Astrocyte of the cerebellum (primary cell): ENCODE data around the gene TBC1D10A.
A peak's percentile ranks its signal among the peaks of the same experiment; 100 is the strongest.

Experiments used
- DNase-seq: peaks from one replicate; pipeline ENCODE4 v3.0.0-alpha.2; 2011; ENCODE audit warnings: low read depth
- H3K4me3 ChIP-seq: 2 replicates; pipeline ENCODE4 v1.5.1; 2011; ENCODE audit warnings: mild to moderate bottlenecking, low read depth, low read length, moderate library complexity
- CTCF ChIP-seq: IDR thresholded peaks from 2 replicates; pipeline ENCODE4 v1.5.1; 2012; ENCODE audit warnings: low read length, low read depth, moderate library complexity, mild to moderate bottlenecking; ENCODE audit errors: missing control alignments
- in situ Hi-C: cut with HindIII; loops from 2 replicates; pipeline ENCODE4 v1.10.0; 2017; ENCODE audit warnings: low sequenced_read_pairs

The TBC1D10A gene

GRCh38 chr22:30328466-30329049 lies 1.8 kb upstream of the TBC1D10A start:
- TF ChIP-seq CTCF: no peak
- no peak overlapping the region for H3K4me3 ChIP-seq
- DNase-seq: no peak
- in situ Hi-C loops: loop anchor here (5.0 kb wide), 1 partner anchor 46 kb away; no protein-coding TSS in a partner anchor

DNA sequence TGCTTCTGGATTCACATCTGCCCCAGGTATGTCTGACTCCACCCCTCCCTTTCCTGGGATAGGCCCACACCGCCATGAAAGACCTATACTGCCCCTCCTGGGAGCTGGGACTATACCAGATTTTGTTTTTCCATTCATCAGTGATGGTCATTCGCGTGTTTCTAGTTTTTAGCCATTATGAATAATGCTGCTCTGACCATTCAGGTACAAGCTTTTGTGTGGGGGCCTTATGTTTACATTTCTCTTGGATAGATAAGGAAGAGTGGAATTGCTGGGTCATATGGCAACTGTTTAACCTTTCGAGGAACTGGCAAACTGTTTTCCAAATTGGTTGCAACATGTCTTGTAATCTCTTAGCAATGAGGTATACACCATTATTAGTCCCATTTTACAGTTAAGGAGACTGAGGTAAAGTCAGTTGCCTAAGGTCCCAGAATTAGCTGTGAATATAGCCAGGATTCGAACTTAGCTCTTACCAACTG lies 1.2 kb upstream of the TBC1D10A start:
- TF ChIP-seq CTCF: peak; percentile 18

DNA sequence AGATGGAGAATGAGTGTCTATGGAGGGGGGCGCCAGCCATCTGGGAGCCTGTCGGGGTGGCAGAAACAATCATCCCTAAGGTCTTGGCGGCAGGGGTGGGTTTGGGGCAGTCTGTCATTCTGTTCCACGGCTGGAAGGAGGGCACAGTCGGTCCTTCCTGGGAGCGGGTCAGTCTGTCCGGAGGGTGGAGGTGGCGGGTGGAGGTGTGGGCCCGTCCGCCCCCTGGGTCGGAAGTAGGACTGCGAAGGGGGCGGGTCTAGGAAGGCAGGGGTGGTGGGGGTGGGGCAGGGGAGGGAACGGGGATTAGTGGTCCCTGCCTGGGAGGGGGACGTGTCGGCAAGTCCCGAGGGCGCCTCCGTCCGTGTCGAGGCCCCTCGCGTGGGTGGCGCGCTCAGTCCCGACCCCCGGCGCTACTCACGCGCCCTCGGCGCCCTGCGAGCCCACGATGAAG lies 461 bp downstream of the TBC1D10A start:
- DNase-seq: no peak
- TF ChIP-seq CTCF: no peak
- peak overlapping the region; percentile 77 for H3K4me3 ChIP-seq
- in situ Hi-C loops: loop anchor here (5.0 kb wide), 1 partner anchor 44 kb away; no protein-coding TSS in a partner anchor

More for the DNA sequence above, 1.2 kb upstream of the TBC1D10A start:
- H3K4me3 ChIP-seq: no peak overlapping the region
- no peak for DNase-seq
- in situ Hi-C loops: loop anchor here (5.0 kb wide), 1 partner anchor 46 kb away; no protein-coding TSS in a partner anchor

DNA sequence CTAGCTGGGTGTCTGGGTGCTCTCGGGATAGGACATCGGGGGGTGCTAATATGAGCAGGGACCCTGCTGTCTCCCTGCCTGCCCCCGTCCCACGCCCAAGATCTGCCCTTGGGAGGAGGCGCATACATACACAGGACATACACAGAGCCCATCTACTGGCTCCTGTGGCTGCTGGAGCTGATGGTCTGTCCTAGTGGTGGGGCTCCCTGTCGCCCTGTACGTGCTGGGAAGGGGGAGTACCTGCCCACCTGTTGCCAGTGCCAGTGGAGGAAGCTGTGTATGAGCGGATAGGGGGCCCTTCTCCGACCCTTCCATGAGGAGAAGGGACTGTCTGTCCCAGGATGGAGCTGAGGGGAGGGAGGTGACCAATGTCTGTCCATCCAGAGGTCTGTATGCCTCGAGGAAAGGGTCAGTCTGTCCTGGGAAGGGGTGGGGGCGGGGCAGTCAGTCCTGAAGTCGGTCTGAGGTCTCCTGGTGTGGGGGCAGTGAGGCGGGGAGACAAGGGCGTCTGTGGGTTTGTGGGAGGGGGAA lies 952 bp downstream of the TBC1D10A start:
- in situ Hi-C loops: loop anchor here (5.0 kb wide), 1 partner anchor 43 kb away; no protein-coding TSS in a partner anchor
- no peak for TF ChIP-seq CTCF
- no peak for DNase-seq
- peak overlapping the region; percentile 77 for H3K4me3 ChIP-seq

- DNase-seq: no peak
- peak overlapping the region; percentile 77 for H3K4me3 ChIP-seq
These were observed 1.5 kb downstream of the TBC1D10A start for GRCh38 chr22:30325065-30325720.

More at GRCh38 chr22:30325065-30325720, 1.5 kb downstream of the TBC1D10A start:
- in situ Hi-C loops: loop anchor here (5.0 kb wide), 1 partner anchor 43 kb away; no protein-coding TSS in a partner anchor
- TF ChIP-seq CTCF: no peak
